Measurements from ENCODE around the gene AMBRA1. TPM values are rescaled to one million over a fixed set of nuclear protein-coding genes. Genes with fewer than 3 reads are reported as not detected.

AMBRA1 gene
- polyA plus RNA-seq, 3 donors from 2014 or later: 5.3 to 12.8 (median 7.4) TPM

DNA sequence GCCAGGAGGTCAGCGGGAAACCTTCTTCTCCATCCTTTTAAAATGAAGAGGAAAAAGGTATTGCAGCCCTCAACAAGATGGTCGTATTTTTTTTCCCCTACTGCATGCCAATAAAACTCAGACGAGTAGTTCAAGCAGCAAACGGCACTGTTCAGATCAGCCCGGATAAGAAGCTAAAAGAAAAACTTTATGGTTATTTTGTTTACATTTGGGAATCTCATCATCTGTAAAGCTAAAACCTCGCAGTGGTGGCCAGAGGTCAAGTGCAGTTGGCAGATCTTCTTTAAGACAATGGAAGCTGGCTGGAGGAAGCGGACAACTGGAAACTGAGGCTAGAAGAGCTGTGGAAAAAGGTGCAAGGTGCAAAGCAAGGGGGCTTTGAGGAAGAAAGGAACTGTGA, 171.2 kb downstream of the AMBRA1 start:
- no peak overlapping the region for H3K4me3 Mint-ChIP-seq
- no peak for DNase-seq
- H3K36me3 Mint-ChIP-seq: peaks cover 4 to 29% (median 26%) of the 10 kb centered on the region in 3 donors
- peak overlapping the region in 1 of 6 donors; percentile 43 for H3K27ac Mint-ChIP-seq
- H3K27me3 Mint-ChIP-seq (ENCODE audit: low read depth in 3 of 3): peaks cover 0 to 5% (median 4%) of the 10 kb centered on the region in 3 donors
- no peaks in the 10 kb centered on the region for H3K9me3 Mint-ChIP-seq
- no peaks in the 10 kb centered on the region for H3K4me1 Mint-ChIP-seq

DNA sequence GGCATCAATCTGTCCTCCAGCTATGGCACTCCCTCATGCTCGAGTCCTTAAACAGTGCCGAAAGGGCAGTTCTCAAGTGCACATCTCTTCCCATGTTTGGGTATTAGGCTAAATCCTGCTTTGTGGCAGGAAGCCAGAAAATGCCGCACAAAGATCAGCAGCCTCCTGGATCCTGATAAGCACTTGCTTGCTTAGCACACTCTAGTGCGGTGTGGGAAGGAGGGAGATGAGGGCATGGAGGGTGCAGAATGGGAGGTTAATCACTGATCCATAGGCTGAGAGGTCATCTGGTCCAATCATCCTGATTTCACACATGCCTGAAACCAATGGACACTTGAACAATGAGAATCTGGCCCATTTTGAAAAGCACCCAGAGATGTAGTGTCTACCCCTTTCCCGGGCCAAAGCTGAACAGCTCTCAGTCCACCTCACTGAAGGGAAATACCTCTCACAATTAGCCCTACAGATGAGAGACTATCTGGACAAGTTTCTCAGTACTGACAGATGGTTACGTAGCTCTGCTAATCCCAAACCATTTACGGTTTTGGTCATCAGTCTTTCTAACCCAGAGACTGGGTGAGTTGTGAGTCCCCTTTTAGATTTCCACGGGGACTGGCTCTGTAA, 172.5 kb downstream of the AMBRA1 start:
- H3K4me1 Mint-ChIP-seq: no peaks in the 10 kb centered on the region
- no peak overlapping the region for H3K4me3 Mint-ChIP-seq
- no peak overlapping the region for H3K27ac Mint-ChIP-seq
- no peaks in the 10 kb centered on the region for H3K9me3 Mint-ChIP-seq
- peaks cover 0 to 5% (median 4%) of the 10 kb centered on the region in 3 donors for H3K27me3 Mint-ChIP-seq (ENCODE audit: low read depth in 3 of 3)
- no peak for DNase-seq
- H3K36me3 Mint-ChIP-seq: peaks cover 4 to 29% (median 15%) of the 10 kb centered on the region in 3 donors

DNA sequence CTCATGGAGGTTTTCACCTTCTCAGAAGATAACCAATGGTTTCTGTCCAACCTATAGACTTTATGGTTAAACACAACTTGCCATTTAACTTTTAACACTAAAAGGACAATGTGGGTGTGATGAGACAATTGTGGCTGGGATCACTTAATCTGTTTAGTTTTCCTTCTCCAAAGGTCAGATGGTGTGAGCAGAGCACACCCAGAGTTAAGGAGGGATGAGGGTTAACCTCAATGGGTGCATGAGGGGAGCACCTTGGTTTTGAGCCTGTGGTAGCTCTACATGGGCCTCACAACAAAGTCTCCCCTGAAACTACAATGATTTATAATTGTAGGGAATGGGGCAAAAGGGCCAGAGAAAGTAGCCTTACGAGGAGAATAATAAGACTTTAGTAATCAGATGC, 173.3 kb downstream of the AMBRA1 start:
- Mint-ChIP-seq H3K4me3 (no peak overlapping the region), H3K9me3 (no peaks in the 10 kb centered on the region), H3K27ac (peak overlapping the region in 1 of 6 donors; percentile 18), H3K4me1 (no peaks in the 10 kb centered on the region), H3K27me3 (ENCODE audit: low read depth in 3 of 3) (peaks cover 0 to 5% (median 4%) of the 10 kb centered on the region in 3 donors), H3K36me3 (peaks cover 9 to 36% (median 21%) of the 10 kb centered on the region in 3 donors)
- no peak for DNase-seq

DNA sequence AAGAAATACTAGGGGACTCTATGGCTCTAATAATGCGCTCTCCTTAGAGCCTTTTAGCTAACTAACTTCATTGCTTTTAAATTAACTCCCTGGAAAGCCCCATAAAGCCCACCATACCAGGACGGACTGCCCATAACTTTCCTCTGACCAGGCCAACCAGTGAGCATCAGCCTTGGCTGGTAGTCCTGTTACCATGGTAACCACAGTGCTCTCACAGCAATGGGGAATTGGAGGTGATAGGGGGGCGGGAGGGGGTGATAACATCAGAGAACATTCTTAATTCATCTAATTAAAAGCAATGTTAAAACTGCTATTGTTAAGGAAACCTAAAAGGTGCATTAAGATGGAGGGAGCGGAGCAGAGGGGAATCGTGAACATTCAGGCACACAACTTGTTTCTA, 175.1 kb downstream of the AMBRA1 start:
- Mint-ChIP-seq H3K4me3 (no peak overlapping the region), H3K27ac (no peak overlapping the region), H3K4me1 (no peaks in the 10 kb centered on the region), H3K27me3 (ENCODE audit: low read depth in 3 of 3) (peaks cover 0 to 5% (median 0%) of the 10 kb centered on the region in 3 donors), H3K9me3 (no peaks in the 10 kb centered on the region), H3K36me3 (peaks cover 9 to 39% (median 20%) of the 10 kb centered on the region in 3 donors)
- no peak for DNase-seq

DNA sequence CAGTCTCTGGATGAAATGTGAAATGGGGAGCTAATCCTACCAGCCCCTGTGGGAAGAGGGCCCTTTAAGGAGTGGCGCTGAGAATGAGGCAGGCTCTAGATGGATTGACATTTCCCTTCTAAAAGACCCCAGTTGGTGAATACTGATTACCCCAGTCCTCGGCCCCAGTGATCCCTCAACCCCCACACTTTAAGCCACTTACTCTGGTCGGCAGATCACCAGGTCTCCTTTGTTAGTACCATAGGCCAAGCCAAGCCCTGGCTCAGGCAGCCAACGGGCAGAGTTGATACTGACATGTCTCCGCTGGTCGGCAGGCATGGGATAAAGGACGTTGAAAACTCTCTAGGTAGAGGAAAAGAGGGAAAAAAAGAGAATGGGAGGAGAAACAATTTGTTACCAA, 176.1 kb downstream of the AMBRA1 start:
- H3K4me3 Mint-ChIP-seq: no peak overlapping the region
- no peak for DNase-seq
- no peaks in the 10 kb centered on the region for H3K9me3 Mint-ChIP-seq
- H3K27me3 Mint-ChIP-seq (ENCODE audit: low read depth in 3 of 3): peaks cover 0 to 3% (median 0%) of the 10 kb centered on the region in 3 donors
- H3K4me1 Mint-ChIP-seq: no peaks in the 10 kb centered on the region
- peaks cover 7 to 37% (median 18%) of the 10 kb centered on the region in 3 donors for H3K36me3 Mint-ChIP-seq
- no peak overlapping the region for H3K27ac Mint-ChIP-seq

GRCh38 chr11:46414879-46415278, 178.9 kb downstream of the AMBRA1 start:
- Mint-ChIP-seq H3K27ac (no peak overlapping the region), H3K9me3 (no peaks in the 10 kb centered on the region), H3K4me1 (no peaks in the 10 kb centered on the region), H3K27me3 (ENCODE audit: low read depth in 3 of 3) (peaks cover 0 to 2% (median 0%) of the 10 kb centered on the region in 3 donors), H3K4me3 (no peak overlapping the region), H3K36me3 (peaks cover 7 to 24% (median 10%) of the 10 kb centered on the region in 3 donors)
- no peak for DNase-seq

- DNase-seq: no peak
- H3K4me3 Mint-ChIP-seq: no peak overlapping the region
These were observed 179.4 kb downstream of the AMBRA1 start for GRCh38 chr11:46414466-46414796.

DNA sequence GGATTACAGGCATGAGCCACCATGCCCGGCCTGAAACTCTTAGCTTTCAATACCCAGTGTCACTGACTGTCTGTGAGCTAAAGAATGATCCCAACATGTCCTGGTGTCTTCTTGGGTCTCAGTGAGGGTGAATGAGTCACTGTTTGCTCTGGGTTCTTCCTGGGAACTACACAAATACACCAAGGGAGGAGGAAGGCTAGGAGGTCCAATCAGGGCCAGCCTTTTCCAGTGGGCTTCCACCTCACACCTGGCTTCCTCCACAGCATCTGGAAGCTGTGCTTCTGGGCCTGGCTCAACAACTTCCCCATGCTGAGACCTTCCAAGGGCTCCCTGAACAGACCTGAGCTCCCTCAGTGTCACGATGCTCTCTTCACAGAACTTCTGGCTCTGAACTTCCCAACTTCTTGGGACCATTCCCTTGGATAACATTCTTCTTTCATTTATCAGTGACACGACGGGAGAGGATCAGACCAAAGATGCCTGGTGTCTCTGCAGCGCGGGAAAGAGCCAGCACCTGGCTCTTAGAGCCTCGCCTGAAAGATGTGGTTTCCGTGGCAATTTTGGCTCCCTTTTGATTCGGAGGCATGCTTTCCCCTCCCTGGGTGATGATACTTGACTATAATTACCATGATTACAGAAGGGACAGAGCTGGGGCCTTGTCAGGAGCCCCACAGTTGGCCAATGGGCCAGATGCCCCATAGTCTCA, 179.9 kb downstream of the AMBRA1 start:
- Mint-ChIP-seq H3K4me3 (no peak overlapping the region), H3K27me3 (ENCODE audit: low read depth in 3 of 3) (peaks cover 0 to 2% (median 0%) of the 10 kb centered on the region in 3 donors), H3K4me1 (no peaks in the 10 kb centered on the region), H3K27ac (peak overlapping the region in 1 of 6 donors; percentile 4), H3K36me3 (peaks cover 9 to 28% (median 10%) of the 10 kb centered on the region in 3 donors), H3K9me3 (no peaks in the 10 kb centered on the region)
- DNase-seq: no peak

More at GRCh38 chr11:46414466-46414796, 179.4 kb downstream of the AMBRA1 start:
- H3K36me3 Mint-ChIP-seq: peaks cover 9 to 28% (median 10%) of the 10 kb centered on the region in 3 donors
- H3K9me3 Mint-ChIP-seq: no peaks in the 10 kb centered on the region
- H3K4me1 Mint-ChIP-seq: no peaks in the 10 kb centered on the region
- peaks cover 0 to 2% (median 0%) of the 10 kb centered on the region in 3 donors for H3K27me3 Mint-ChIP-seq (ENCODE audit: low read depth in 3 of 3)
- H3K27ac Mint-ChIP-seq: no peak overlapping the region

DNA sequence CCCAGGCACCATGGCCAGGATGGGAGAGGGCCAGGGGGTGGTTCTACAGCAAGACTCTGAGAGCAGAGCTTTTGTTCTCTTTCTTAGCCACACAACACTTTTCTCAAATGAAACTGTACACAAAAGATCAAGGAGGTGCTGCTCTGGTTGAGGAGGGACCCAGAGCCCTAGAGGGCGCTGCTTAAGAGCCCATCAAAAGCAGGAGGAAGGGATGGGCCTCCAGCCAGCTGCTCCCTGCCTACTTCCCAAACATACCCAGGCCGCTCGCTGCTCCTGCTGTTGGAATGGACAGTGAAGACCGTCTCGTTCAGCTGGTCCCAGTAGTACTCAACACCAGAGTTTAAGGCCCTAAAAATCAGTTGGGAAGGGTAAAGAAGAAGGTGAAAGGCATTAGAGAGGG, 183.8 kb downstream of the AMBRA1 start:
- no peak overlapping the region for H3K27ac Mint-ChIP-seq
- DNase-seq: no peak
- H3K4me1 Mint-ChIP-seq: no peaks in the 10 kb centered on the region
- H3K9me3 Mint-ChIP-seq: no peaks in the 10 kb centered on the region
- peaks cover 9 to 15% (median 12%) of the 10 kb centered on the region in 3 donors for H3K36me3 Mint-ChIP-seq
- no peak overlapping the region for H3K4me3 Mint-ChIP-seq
- peaks cover 0 to 2% (median 0%) of the 10 kb centered on the region in 3 donors for H3K27me3 Mint-ChIP-seq (ENCODE audit: low read depth in 3 of 3)

DNA sequence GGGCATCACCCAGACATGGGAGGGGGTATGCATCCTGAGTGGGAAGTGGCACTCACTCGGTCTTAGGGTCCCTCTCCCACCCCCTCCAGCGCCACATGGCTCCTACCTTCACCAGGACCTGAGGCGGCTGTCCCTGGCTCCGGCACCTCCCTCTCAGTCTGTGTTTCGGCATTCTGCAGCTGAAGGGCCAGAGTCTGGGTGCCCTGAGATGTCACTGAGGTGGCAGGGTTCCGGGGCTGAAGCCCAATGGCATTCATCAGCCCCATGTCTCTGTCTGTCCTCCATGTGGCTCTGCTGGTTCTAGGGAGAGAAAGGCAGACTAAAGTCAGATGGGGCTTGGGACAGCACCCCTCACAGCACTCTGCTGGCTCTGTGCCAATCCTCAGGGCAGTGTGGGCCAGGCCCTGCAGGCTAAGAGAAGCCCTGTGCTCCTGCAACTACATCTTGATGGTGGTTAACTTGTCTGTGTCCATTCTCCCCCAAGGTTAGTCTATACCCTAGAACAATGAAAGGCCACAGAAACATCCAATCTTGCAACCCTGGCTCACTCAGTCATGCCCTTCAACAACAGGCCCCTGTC, 185.3 kb downstream of the AMBRA1 start:
- H3K27ac Mint-ChIP-seq: no peak overlapping the region

DNA sequence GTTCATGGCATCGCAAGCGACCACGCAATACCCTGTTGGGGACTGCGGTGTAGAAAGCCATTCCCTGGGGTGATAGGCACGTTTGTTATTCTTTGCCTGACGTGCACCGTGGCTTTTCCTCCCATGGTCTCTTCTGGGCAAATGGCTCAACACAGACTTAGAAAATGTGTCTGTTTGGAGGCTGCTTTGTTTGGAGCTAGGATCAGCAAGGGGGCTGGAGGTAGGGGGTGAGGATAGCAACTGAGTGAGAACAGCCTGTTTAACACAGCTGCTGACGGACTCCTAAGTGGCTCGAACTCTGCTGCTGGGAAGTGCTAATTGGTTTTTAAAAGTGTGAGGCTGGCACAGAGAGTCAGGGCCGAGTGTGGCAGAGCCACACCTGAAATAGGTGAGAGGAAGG, 186.2 kb downstream of the AMBRA1 start:
- Mint-ChIP-seq H3K4me1 (no peaks in the 10 kb centered on the region), H3K27me3 (ENCODE audit: low read depth in 3 of 3) (peaks cover 0 to 3% (median 2%) of the 10 kb centered on the region in 3 donors), H3K9me3 (no peaks in the 10 kb centered on the region), H3K27ac (peak overlapping the region in 1 of 6 donors; percentile 76), H3K36me3 (peaks cover 12 to 24% (median 22%) of the 10 kb centered on the region in 3 donors), H3K4me3 (no peak overlapping the region)
- DNase-seq: no peak

More for the DNA sequence above, 185.3 kb downstream of the AMBRA1 start:
- peaks cover 0 to 3% (median 2%) of the 10 kb centered on the region in 3 donors for H3K27me3 Mint-ChIP-seq (ENCODE audit: low read depth in 3 of 3)
- H3K9me3 Mint-ChIP-seq: no peaks in the 10 kb centered on the region
- H3K36me3 Mint-ChIP-seq: peaks cover 10 to 15% (median 13%) of the 10 kb centered on the region in 3 donors
- no peak for DNase-seq
- H3K4me1 Mint-ChIP-seq: no peaks in the 10 kb centered on the region
- H3K4me3 Mint-ChIP-seq: no peak overlapping the region

DNA sequence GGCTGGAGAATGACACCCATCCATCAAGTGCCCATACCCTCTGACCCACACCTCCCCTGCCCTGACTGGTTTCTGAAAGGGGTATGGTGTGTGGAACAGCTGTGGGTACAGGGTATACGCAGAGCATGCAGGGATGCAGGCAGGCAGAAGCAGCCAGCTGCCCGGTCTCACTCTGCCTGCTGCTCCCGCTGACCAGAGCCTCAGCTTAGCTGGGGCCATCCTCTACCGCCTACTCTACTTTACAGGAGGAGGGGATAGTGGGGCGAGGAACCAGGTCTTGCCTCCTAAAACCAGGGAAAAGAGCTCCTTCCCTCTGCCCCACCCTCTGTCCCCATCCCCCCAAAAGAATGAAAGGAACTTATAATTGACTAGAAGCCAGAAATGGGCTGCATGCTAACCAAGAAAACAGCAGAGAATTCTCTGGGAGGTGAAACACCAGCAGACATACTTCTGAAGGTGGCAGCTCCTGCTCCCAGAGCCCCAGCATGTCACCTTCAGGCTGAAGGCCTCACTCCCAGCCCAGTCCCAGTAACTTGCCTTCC, 189.3 kb downstream of the AMBRA1 start:
- Mint-ChIP-seq H3K4me1 (no peaks in the 10 kb centered on the region), H3K4me3 (no peak overlapping the region), H3K27ac (no peak overlapping the region), H3K36me3 (peaks cover 20 to 26% (median 20%) of the 10 kb centered on the region in 3 donors), H3K27me3 (ENCODE audit: low read depth in 3 of 3) (peaks cover 0 to 3% (median 0%) of the 10 kb centered on the region in 3 donors), H3K9me3 (no peaks in the 10 kb centered on the region)
- DNase-seq: no peak

DNA sequence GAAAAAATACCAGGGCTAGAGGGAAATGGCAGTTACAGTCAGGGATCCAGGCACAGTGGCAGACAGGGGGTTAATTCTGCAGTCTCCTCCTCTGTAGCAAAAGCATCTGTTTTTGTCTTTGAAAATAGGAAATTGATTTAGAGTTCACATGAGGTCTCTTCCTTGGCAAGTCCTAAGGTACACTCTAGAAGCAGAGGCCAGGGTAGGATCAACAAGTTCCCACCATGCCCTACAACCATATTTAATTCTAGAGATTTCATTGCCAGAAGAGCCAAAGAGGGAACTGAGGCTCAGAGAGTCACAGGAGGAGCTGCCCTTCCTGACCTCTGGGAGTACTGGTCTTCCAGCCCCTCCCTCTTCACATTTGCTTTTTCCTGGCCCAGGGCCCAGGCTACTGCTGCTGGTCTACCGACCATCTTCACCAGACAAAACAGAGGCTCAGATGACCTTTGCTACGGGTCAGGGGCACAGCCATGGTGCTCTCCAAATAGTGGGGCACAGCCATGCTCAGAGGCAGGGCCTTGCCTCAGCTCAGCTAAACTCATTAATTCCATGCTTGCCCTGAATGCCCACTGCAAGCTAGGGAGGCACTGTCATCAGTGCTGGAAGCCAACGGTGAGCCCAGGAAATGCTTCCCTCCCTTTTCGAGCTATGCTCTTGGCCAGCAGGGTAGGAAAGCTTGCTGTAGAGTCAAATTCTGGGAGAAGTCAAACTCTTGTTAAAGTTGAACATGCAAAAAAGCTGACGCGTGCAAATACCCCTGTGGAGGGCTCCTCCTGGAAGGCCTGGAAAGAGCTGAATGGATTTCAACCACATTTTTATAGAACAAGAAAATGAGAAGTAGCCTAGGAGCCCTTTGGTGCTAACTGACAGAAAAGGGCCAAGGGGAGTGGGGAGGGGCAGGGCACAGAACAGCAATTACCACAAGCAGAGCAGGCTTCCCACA, 190.6 kb downstream of the AMBRA1 start:
- no peak for DNase-seq
- H3K27ac Mint-ChIP-seq: no peak overlapping the region
- peaks cover 0 to 3% (median 0%) of the 10 kb centered on the region in 3 donors for H3K27me3 Mint-ChIP-seq (ENCODE audit: low read depth in 3 of 3)
- no peak overlapping the region for H3K4me3 Mint-ChIP-seq
- H3K4me1 Mint-ChIP-seq: no peaks in the 10 kb centered on the region
- no peaks in the 10 kb centered on the region for H3K9me3 Mint-ChIP-seq
- H3K36me3 Mint-ChIP-seq: peaks cover 16 to 25% (median 20%) of the 10 kb centered on the region in 3 donors

Measured in immature natural killer cell (primary cell).